ENCODE data around the gene TMPRSS12.

DNA sequence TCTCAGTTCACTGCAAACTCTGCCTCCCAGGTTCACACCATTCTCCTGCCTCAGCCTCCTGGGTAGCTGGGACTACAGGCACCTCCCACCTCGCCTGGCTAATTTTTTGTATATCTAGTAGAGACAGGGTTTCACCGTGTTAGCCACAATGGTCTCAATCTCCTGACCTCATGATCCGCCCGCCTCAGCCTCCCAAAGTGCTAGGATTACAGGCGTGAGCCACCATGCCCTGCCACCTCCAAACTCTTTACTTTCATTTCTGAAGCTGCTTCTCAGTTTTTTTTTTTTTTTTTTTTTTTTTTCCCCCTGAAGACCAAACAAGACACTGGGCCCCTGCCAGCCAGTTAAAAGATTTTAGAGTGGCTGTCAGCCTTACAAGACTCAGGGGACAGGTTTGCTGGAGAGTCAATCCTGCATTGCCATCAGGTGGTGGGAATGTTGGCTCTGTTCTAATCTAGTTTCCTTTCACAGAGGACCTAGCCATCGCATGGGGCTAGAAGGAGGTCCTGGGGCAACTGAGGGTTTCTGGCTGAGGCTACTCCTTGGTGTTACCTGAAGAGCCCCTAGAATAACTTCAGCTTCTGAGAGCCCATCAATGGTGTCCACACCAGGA is 72.3 kb downstream of the TMPRSS12 start:
- TF ChIP-seq, protein P1, sequence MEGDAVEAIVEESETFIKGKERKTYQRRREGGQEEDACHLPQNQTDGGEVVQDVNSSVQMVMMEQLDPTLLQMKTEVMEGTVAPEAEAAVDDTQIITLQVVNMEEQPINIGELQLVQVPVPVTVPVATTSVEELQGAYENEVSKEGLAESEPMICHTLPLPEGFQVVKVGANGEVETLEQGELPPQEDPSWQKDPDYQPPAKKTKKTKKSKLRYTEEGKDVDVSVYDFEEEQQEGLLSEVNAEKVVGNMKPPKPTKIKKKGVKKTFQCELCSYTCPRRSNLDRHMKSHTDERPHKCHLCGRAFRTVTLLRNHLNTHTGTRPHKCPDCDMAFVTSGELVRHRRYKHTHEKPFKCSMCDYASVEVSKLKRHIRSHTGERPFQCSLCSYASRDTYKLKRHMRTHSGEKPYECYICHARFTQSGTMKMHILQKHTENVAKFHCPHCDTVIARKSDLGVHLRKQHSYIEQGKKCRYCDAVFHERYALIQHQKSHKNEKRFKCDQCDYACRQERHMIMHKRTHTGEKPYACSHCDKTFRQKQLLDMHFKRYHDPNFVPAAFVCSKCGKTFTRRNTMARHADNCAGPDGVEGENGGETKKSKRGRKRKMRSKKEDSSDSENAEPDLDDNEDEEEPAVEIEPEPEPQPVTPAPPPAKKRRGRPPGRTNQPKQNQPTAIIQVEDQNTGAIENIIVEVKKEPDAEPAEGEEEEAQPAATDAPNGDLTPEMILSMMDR (conservative IDR thresholded peaks at IDR 0.05; ENCODE audit: low read length) = no peak
- no peak for TF ChIP-seq EZH2phosphoT487 (IDR thresholded peaks at IDR 0.05; ENCODE audit: borderline replicate concordance, low read depth, low read length)

Measured in OCI-LY7 (cell line).